Lung (tissue), 12 donors: Measurements from ENCODE around the gene ABHD12. TPM values are rescaled to one million over a fixed set of nuclear protein-coding genes. Genes with fewer than 3 reads are reported as not detected.

Source experiments
- ATAC-seq: fragments of 200-7000 bp; cut with Tn5 transposase; one replicate; pipeline ENCODE4 v1.9.1; 2020; ENCODE audit warnings: moderate number of reproducible peaks; ENCODE audit not compliant: insufficient read depth, low FRiP score
- DNase-seq, 3 donors: peaks; one replicate each; pipeline ENCODE4 v3.0.0-alpha.2; 2013 to 2017
- H3K27ac ChIP-seq, 2 donors: one replicate each; pipeline ENCODE4 v1.5.1; 2013; ENCODE audit warnings: mild to moderate bottlenecking in 2 of 2, moderate library complexity in 2 of 2, control low read depth in 1 of 2, inconsistent platforms in 1 of 2, low read depth in 1 of 2, low read length in 1 of 2
- H3K27me3 ChIP-seq, 3 donors: one replicate each; pipeline ENCODE4 v1.5.1; 2013; ENCODE audit warnings: low read length in 2 of 3; ENCODE audit not compliant: control insufficient read depth in 3 of 3, insufficient read depth in 3 of 3
- H3K36me3 ChIP-seq, 4 donors: one replicate each; pipeline ENCODE4 v1.5.1; 2013; ENCODE audit warnings: low read length in 4 of 4, mild to moderate bottlenecking in 1 of 4, moderate library complexity in 1 of 4; ENCODE audit not compliant: control insufficient read depth in 4 of 4, insufficient read depth in 4 of 4
- H3K4me1 ChIP-seq, 5 donors: one replicate each; pipeline ENCODE4 v1.5.1; 2013; ENCODE audit warnings: low read length in 5 of 5, mild to moderate bottlenecking in 2 of 5, moderate library complexity in 1 of 5; ENCODE audit not compliant: control insufficient read depth in 5 of 5, insufficient read depth in 5 of 5
- H3K4me3 ChIP-seq: one replicate; pipeline ENCODE4 v1.5.1; 2013; ENCODE audit warnings: mild to moderate bottlenecking, control low read depth, moderate library complexity
- H3K9ac ChIP-seq, 2 donors: one replicate each; pipeline ENCODE4 v1.5.1; 2013; ENCODE audit warnings: low read length in 2 of 2, control low read depth in 1 of 2; ENCODE audit not compliant: insufficient read depth in 1 of 2
- H3K9me3 ChIP-seq, 4 donors: one replicate each; pipeline ENCODE4 v1.5.1; 2013; ENCODE audit warnings: low read length in 3 of 4, mild to moderate bottlenecking in 1 of 4, moderate library complexity in 1 of 4; ENCODE audit not compliant: control insufficient read depth in 4 of 4, insufficient read depth in 3 of 4
- CTCF ChIP-seq: IDR thresholded peaks from 2 replicates; pipeline ENCODE4 v1.5.1; 2012; ENCODE audit warnings: mild to moderate bottlenecking; ENCODE audit errors: control extremely low read depth, extremely low read depth
- WGBS, 2 donors: extraction: QIAGEN DNeasy Blood & Tissue Kit; methylation state at CpG; one replicate each; pipeline ENCODE4 v1.1.7; 2013; 5-methylcytosine and 5-hydroxymethylcytosine counted together
- polyA plus RNA-seq, 2 donors: library from polyadenylated mRNA; stranded (reverse); fragments of 200-250 nt; gene quantifications; one replicate each; pipeline ENCODE4 v1.2.1, GENCODE V29; 2013
- total RNA-seq, 2 donors: library from RNA; depleted of rRNA in 1 of 2; stranded (reverse); fragments of >200 nt in 1 of 2; gene quantifications; one replicate each; pipeline ENCODE4 v1.2.1, GENCODE V29; 2014 to 2021
- donor health status: control.
- donor health status: control.
- donor health status: Bipolar disorder and iron deficiency.
- donor health status: healthy.
- donor health status: DM: yes; HTN: yes; CAD: no.

Gene ABHD12
- total and polyA plus RNA-seq, 4 donors: 34.3 to 58.1 (median 44.6) TPM

GRCh38 chr20:25389858-25390537 lies 637 bp downstream of the ABHD12 start:
- TF ChIP-seq CTCF: no peak
- peak overlapping the region; percentile 85 to 96 for H3K27ac ChIP-seq
- 0 to 1% methylated on average over 54 to 67 of the region's 67 CpGs for WGBS, 2 donors
- DNase-seq (peak; percentile 62 to 70 (median 70)), ATAC-seq (peak; percentile 30)
- H3K27me3 ChIP-seq: no peaks in the 10 kb centered on the region
- H3K9ac ChIP-seq: peak overlapping the region; percentile 55 to 73
- peaks cover 2 to 6% (median 4%) of the 10 kb centered on the region in 5 donors for H3K4me1 ChIP-seq
- peaks cover 0 to 3% (median 0%) of the 10 kb centered on the region in 4 donors for H3K36me3 ChIP-seq
- no peaks in the 10 kb centered on the region for H3K9me3 ChIP-seq
- H3K4me3 ChIP-seq: peak overlapping the region; percentile 93

DNA sequence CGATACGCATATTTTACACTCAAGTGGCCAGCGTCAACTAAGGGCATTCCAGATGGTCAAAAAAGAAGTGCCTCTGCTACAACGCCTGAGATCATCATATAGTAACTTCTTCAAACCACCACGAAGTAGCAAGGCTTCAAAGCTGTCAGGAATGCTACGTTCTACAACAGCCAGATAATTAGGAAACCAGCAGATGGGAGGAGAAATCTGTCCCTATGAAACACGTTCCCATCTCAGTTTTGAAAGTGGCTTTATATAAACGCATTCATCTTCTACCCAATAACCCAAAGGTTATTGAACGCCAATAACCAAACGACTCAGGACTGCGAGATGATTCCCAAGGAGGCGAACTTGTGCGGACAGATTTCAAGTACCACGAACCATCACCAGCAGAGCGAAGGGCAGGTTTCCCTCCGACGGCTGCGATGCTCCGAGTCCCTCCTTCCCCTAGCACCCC lies 1.2 kb downstream of the ABHD12 start:
- Histone ChIP-seq H3K4me1 (peaks cover 2 to 6% (median 4%) of the 10 kb centered on the region in 5 donors), H3K36me3 (peaks cover 0 to 3% (median 0%) of the 10 kb centered on the region in 4 donors), H3K27me3 (no peaks in the 10 kb centered on the region), H3K27ac (peak overlapping the region in 1 of 2 donors; percentile 96), H3K9me3 (no peaks in the 10 kb centered on the region), H3K4me3 (peak overlapping the region; percentile 93), H3K9ac (peak overlapping the region; percentile 55 to 73)
- no peak for TF ChIP-seq CTCF
- ATAC-seq (no peak), DNase-seq (peak in 2 of 3 donors; percentile 51 to 67)
- WGBS, 2 donors: 17 to 19% methylated on average over 19 of the region's 19 CpGs

DNA sequence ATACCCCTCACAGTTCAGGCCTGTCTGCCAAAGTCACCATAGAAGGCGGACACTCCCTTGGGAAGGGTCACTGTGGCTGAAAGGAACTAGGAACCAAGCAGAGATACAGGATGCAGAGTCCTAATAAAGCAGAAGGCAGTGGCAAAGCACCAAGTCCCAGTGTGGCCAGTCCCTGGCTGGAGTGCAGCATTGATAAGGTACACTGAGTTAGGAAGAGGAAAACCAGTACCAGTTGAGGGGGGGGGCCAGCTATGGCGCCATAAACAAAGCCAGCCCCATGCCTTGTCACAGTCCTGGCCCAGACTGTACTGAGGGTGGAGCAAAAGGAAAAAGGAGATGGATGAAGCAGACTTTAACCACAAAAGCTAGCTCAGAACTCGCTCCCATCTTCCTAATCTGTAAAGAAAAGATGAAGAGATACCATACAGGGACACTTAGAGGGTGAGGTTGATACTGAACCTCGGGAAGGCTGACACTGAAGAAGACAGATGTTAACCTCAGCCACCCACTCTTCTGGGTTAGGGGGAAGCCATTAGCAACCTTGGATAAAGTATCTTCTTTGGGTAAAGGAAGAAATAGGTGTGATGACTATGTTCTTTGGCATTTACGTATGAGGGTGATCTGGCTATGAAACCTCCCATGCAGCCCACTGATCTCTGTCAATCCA lies 7.8 kb downstream of the ABHD12 start:
- 90% methylated on average over 5 of the region's 5 CpGs for WGBS, 2 donors

More for the DNA sequence above, 7.8 kb downstream of the ABHD12 start:
- DNase-seq (no peak), ATAC-seq (no peak)
- no peak for TF ChIP-seq CTCF
- Histone ChIP-seq H3K27ac (no peak overlapping the region), H3K27me3 (no peaks in the 10 kb centered on the region), H3K4me3 (no peak overlapping the region), H3K36me3 (peaks cover 0 to 4% (median 0%) of the 10 kb centered on the region in 4 donors), H3K9ac (no peak overlapping the region), H3K4me1 (peaks cover 0 to 5% (median 0%) of the 10 kb centered on the region in 5 donors), H3K9me3 (no peaks in the 10 kb centered on the region)
